K562 (cell line): ENCODE results near the gene PEPD. TPM values are rescaled to one million over a fixed set of nuclear protein-coding genes. Genes with fewer than 3 reads are reported as not detected.
A peak's percentile ranks its signal among the peaks of the same experiment; 100 is the strongest.

Experiments
- ATAC-seq: fragments of 200-7000 bp; cut with Tn5 transposase; 3 replicates; pipeline ENCODE4 v1.9.1; 2020; ENCODE audit warnings: moderate library complexity
- BruUV-seq: library from RNA; stranded (reverse); fragments of 400-500 nt; replicated peaks from 2 replicates; lab custom pipeline; 2021; lab: Mats Ljungman, UMichigan
- CTCF ChIA-PET: fragments of 300-600 bp; formaldehyde crosslinking; extraction: SDS; loops from one replicate; lab custom pipeline; 2021; ENCODE audit warnings: low intra/inter-chr PET ratio; lab: Yijun Ruan, JAX
- POLR2A ChIA-PET: fragments of 300-600, 350-650 bp; sonication (Branson Sonifier 250); formaldehyde crosslinking; extraction: SDS; loops from one replicate; lab custom pipeline; 2021; ENCODE audit warnings: antibody characterized with exemption, inconsistent platforms; lab: Yijun Ruan, JAX
- DNase-seq, 4 experiments: peaks; one replicate each; pipeline versions ENCODE4 v3.0.0 to v3.0.0-alpha.2; 2011 to 2018; ENCODE audit warnings: low spot score in 3 of 4, mixed read lengths in 3 of 4; ENCODE audit errors: extremely low read depth in 1 of 4
- FAIRE-seq: peaks from 2 replicates; lab custom pipeline; 2011; peaks lifted over from hg19 to GRCh38; lab: Jason Lieb, UNC
- H2AFZ ChIP-seq: 2 replicates; pipeline ENCODE4 v1.6.0; 2011; ENCODE audit warnings: low read depth, low read length, control low read depth, inconsistent platforms
- H3K27ac ChIP-seq: fragments of 200-600 bp; 3 replicates; pipeline ENCODE4 v1.8.0; 2011; ENCODE audit warnings: low read depth, mild to moderate bottlenecking, control low read depth, inconsistent platforms, low read length, moderate library complexity, mixed read lengths; ENCODE audit errors: extremely low read depth
- H3K27me3 ChIP-seq, 2 experiments: fragments of 300-600 bp in 1 of 2; 2 replicates in 1 of 2; 3 replicates in 1 of 2; pipeline versions ENCODE4 v1.6.0 to v1.8.0; 2011; ENCODE audit warnings: inconsistent platforms in 2 of 2, low read length in 2 of 2, mild to moderate bottlenecking in 1 of 2, mixed read lengths in 1 of 2, moderate library complexity in 1 of 2; ENCODE audit not compliant: control insufficient read depth in 2 of 2, insufficient read depth in 2 of 2
- H3K36me3 ChIP-seq: fragments of 300-600 bp; 3 replicates; pipeline ENCODE4 v1.8.0; 2011; ENCODE audit warnings: mild to moderate bottlenecking, low read length, inconsistent platforms; ENCODE audit not compliant: control insufficient read depth, insufficient read depth
- H3K4me1 ChIP-seq, 2 experiments: fragments of 200-600 bp in 1 of 2; replicated peaks in 1 of 2; 2 replicates in 1 of 2; 3 replicates in 1 of 2; pipeline versions ENCODE4 v1.5.1 to v1.8.0; 2011; ENCODE audit warnings: inconsistent platforms in 2 of 2, low read length in 2 of 2, mild to moderate bottlenecking in 1 of 2, mixed read lengths in 1 of 2, moderate library complexity in 1 of 2; ENCODE audit not compliant: control insufficient read depth in 2 of 2, insufficient read depth in 2 of 2
- H3K4me2 ChIP-seq: 2 replicates; pipeline ENCODE4 v1.6.1; 2011; ENCODE audit warnings: low read length, control low read depth, inconsistent platforms, mixed read lengths; ENCODE audit not compliant: insufficient read depth
- H3K4me3 ChIP-seq: fragments of 200-600 bp; sonication (generic), shearing (Covaris generic); 2 replicates; pipeline ENCODE4 v1.5.1; 2016; ENCODE audit warnings: control low read depth, inconsistent platforms
- H3K79me2 ChIP-seq: fragments of 200-600 bp; 3 replicates; pipeline ENCODE4 v1.8.0; 2011; ENCODE audit warnings: low read length, inconsistent platforms; ENCODE audit not compliant: control insufficient read depth, insufficient read depth
- H3K9ac ChIP-seq, 2 experiments: 2 replicates each; pipeline versions ENCODE4 v1.6.0 to v1.6.1; 2011; ENCODE audit warnings: low read depth in 2 of 2, low read length in 2 of 2, control low read depth in 1 of 2, inconsistent platforms in 1 of 2, mild to moderate bottlenecking in 1 of 2, mixed read lengths in 1 of 2; ENCODE audit not compliant: insufficient read depth in 1 of 2
- H3K9me1 ChIP-seq: one replicate; pipeline ENCODE4 v1.6.0; 2011; ENCODE audit warnings: inconsistent platforms, mild to moderate bottlenecking, low read length, moderate library complexity; ENCODE audit not compliant: control insufficient read depth, insufficient read depth
- H3K9me3 ChIP-seq: replicated peaks from 2 replicates; pipeline ENCODE4 v1.5.1; 2011; ENCODE audit warnings: low read depth, low read length, inconsistent platforms; ENCODE audit not compliant: control insufficient read depth, insufficient read depth
- H4K20me1 ChIP-seq: replicated peaks from 2 replicates; pipeline ENCODE4 v1.6.1; 2011; ENCODE audit warnings: low read length, inconsistent platforms, mixed read lengths; ENCODE audit not compliant: control insufficient read depth, insufficient read depth
- CREM ChIP-seq: IDR thresholded peaks from 2 replicates; pipeline ENCODE4 v1.6.1; 2014; ENCODE audit warnings: antibody characterized with exemption, low read depth
- GMEB1 ChIP-seq: fragments of 250-450 bp; sonication (Bioruptor Pico); IDR thresholded peaks from 2 replicates; pipeline ENCODE4 v1.4.0; 2020; ENCODE audit warnings: mild to moderate bottlenecking
- JUND ChIP-seq, 2 experiments: IDR thresholded peaks; 2 replicates in 1 of 2; 3 replicates in 1 of 2; pipeline ENCODE4 v1.6.1; 2011; ENCODE audit warnings: borderline replicate concordance in 2 of 2, low read depth in 2 of 2, low read length in 2 of 2, improper control_type of control experiment in 1 of 2, missing biosample characterization in 1 of 2, missing genetic modification characterization in 1 of 2, missing genetic modification reagents in 1 of 2
- RREB1 ChIP-seq: fragments of 250-450 bp; sonication (Bioruptor Pico); IDR thresholded peaks from 2 replicates; pipeline ENCODE4 v1.4.0; 2020
- SUPT5H ChIP-seq: fragments of 450-650 bp; IDR thresholded peaks from 2 replicates; pipeline ENCODE4 v1.6.1; 2016
- TOE1 ChIP-seq, 2 experiments: fragments of 450-650 bp in 1 of 2; sonication (generic) in 1 of 2; formaldehyde crosslinking in 1 of 2; IDR thresholded peaks; 2 replicates each; pipeline versions ENCODE4 v1.7.1 to v1.8.0; 2016 to 2022; ENCODE audit warnings: borderline replicate concordance in 2 of 2, mild to moderate bottlenecking in 2 of 2, antibody characterized with exemption in 1 of 2, inconsistent platforms in 1 of 2, low read depth in 1 of 2, missing genetic modification reagents in 1 of 2, moderate library complexity in 1 of 2
- USF1 ChIP-seq: sonication (generic); formaldehyde crosslinking; IDR thresholded peaks from 2 replicates; pipeline ENCODE4 v1.9.0; 2022; ENCODE audit warnings: mild to moderate bottlenecking, missing genetic modification reagents
- ZNF143 ChIP-seq: sonication (generic); formaldehyde crosslinking; IDR thresholded peaks from 2 replicates; pipeline ENCODE4 v1.9.0; 2022; ENCODE audit warnings: mild to moderate bottlenecking, missing genetic modification reagents
- ZNF431 ChIP-seq: sonication (generic); formaldehyde crosslinking; IDR thresholded peaks from 2 replicates; pipeline ENCODE4 v1.8.0; 2022; ENCODE audit warnings: mild to moderate bottlenecking, missing genetic modification reagents
- WGBS: fragments of 100-300 bp; shearing (Covaris generic); methylation state at CpG from one replicate; pipeline ENCODE4 v1.1.6; 2016; ENCODE audit warnings: low coverage, mixed read lengths; ENCODE audit not compliant: insufficient coverage; ENCODE audit errors: missing lambda C conversion rate; 5-methylcytosine and 5-hydroxymethylcytosine counted together
- in situ Hi-C: fragments of 300-500 bp; cut with MboI; formaldehyde crosslinking; loops from 4 replicates; pipeline ENCODE4 v1.15.0; 2018; ENCODE audit warnings: inconsistent platforms, mixed read lengths
- intact Hi-C: fragments of 100-400 bp; cut with micrococcal nuclease; formaldehyde crosslinking; loops from 2 replicates; pipeline ENCODE4 v1.14.2; 2022
- polyA plus RNA-seq, 8 experiments: library from polyadenylated mRNA; depleted of rRNA in 4 of 8; stranded (reverse) in 5 of 8; unstranded in 3 of 8; fragments of >200 nt; fragmentation: Nextera tagmentation in 2 of 8; fragmentation: Illumina TruSeq in 1 of 8; extraction: Ambion mirVana in 2 of 8; extraction: Trizol in 1 of 8; gene quantifications; 2 replicates each; pipeline versions ENCODE4 v1.2.1 to v1.2.3, GENCODE V29; 2011 to 2014; ENCODE audit warnings: inconsistent platforms in 1 of 8, missing spikeins in 1 of 8
- total RNA-seq, 7 experiments: library from RNA; depleted of rRNA in 6 of 7; stranded (reverse); fragments of >200 nt in 6 of 7; fragmentation: Illumina TruSeq in 2 of 7; extraction: Trizol in 2 of 7; gene quantifications; 2 replicates each; pipeline versions ENCODE4 v1.2.1 to v1.2.3, GENCODE V29; 2011 to 2021; ENCODE audit warnings: low replicate concordance in 1 of 7

Gene PEPD
- total and polyA plus RNA-seq, 9 of the 15 experiments (the other 6 are each of a cell fraction or from before 2014, with no cell fraction given) = 1.3 to 19.2 (median 16.0) TPM

DNA sequence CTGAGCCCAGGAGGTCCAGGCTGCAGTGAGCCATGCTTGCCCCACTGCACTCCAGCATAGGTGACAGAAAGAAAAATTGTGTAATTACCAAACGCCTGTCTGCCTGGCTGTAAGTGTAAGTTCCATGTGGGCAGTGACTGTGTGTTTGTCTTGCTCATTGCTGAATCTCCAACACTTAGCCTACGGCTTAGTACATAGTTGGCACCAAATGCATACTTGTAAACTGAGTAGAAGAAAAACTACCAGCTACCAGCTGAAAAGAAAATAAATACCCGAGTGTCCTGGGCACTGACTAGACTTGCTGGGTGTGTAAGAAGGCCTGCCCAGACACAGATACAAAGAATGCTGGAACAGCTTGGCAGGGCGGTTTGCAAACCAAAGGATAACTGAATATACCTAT lies 150.8 kb downstream of the PEPD start (continued):
- TF ChIP-seq RREB1 (CRISPR knock-in tag) = no peak
- no peak for TF ChIP-seq ZNF431 (CRISPR knock-in tag)
- TF ChIP-seq, all 486 proteins: peak for 0

- no peaks in the 10 kb centered on the region for H3K79me2 ChIP-seq
- no peak overlapping the region for H3K4me3 ChIP-seq
- no peak overlapping the region for H3K27ac ChIP-seq
- peaks cover 21 to 41% of the 10 kb centered on the region in 2 experiments for H3K27me3 ChIP-seq
- no TSS peak for BruUV-seq
- no peak overlapping the region for H2AFZ ChIP-seq
- ChIA-PET POLR2A (interaction anchor here (0.8 to 1.5 kb wide), 2 partner anchors 7 to 10 kb away, joined by 3 to 5 read pairs; no protein-coding TSS in a partner anchor), CTCF (interaction anchor here (0.6 kb wide), 1 partner anchor 962 kb away, joined by 5 read pairs; no protein-coding TSS in a partner anchor)
- no peak overlapping the region for H3K9ac ChIP-seq
- no peak for DNase-seq
- intact Hi-C loops (no loop called here), in situ Hi-C loops (no loop called here)
- H3K36me3 ChIP-seq = no peaks in the 10 kb centered on the region
- no peaks in the 10 kb centered on the region for H3K9me1 ChIP-seq
- no peak for ATAC-seq
- H3K4me2 ChIP-seq = no peak overlapping the region
- H3K9me3 ChIP-seq = no peaks in the 10 kb centered on the region
- peaks cover 0 to 13% of the 10 kb centered on the region in 2 experiments; a peak in 3 of 5 replicates for H3K4me1 ChIP-seq
- FAIRE-seq = no peak
- H4K20me1 ChIP-seq = no peaks in the 10 kb centered on the region; the same call in 1 of the 2 replicates
- WGBS = 1% methylated on average over 5 of the region's 5 CpGs
- peak; percentile 65; the same call in 1 of the 2 replicates for TF ChIP-seq TOE1 (IDR thresholded peaks at IDR 0.05; ENCODE audit: borderline replicate concordance)
- no peak for TF ChIP-seq TOE1 (CRISPR knock-in tag; IDR thresholded peaks at IDR 0.05; ENCODE audit: borderline replicate concordance, low read depth)
- TF ChIP-seq GMEB1 = no peak
- peak; percentile 77 for TF ChIP-seq USF1 (CRISPR knock-in tag)
- no peak for TF ChIP-seq JUND (IDR thresholded peaks at IDR 0.05; ENCODE audit: borderline replicate concordance, low read depth, low read length)
- TF ChIP-seq JUND (tag; IDR thresholded peaks at IDR 0.05; ENCODE audit: borderline replicate concordance, low read depth, low read length) = no peak
- TF ChIP-seq ZNF143 (CRISPR knock-in tag) = no peak
- TF ChIP-seq SUPT5H = no peak
- TF ChIP-seq CREM = no peak
These were observed 153.3 kb downstream of the PEPD start for GRCh38 chr19:33368074-33368864.
